Activated B cell treated with CpG ODN at 0.5 μM for 24 hours (primary cell): ENCODE measurements around the gene WHAMM. TPM values are rescaled to one million over a fixed set of nuclear protein-coding genes. Genes with fewer than 3 reads are reported as not detected.

Experiments used
- ATAC-seq: fragments of 200-7000 bp; cut with Tn5 transposase; one replicate; pipeline ENCODE4 v1.10.0; 2021; ENCODE audit warnings: low read depth, mild to moderate bottlenecking, moderate library complexity
- CTCF ChIA-PET: fragments of 350-600 bp; sonication (Branson Sonifier 250); formaldehyde crosslinking; loops from one replicate; lab custom pipeline; 2021; ENCODE audit warnings: antibody characterized with exemption; lab: Charles Lee
- POLR2A ChIA-PET: fragments of 350-600 bp; sonication (Branson Sonifier 250); formaldehyde crosslinking; loops from one replicate; lab custom pipeline; 2021; ENCODE audit warnings: antibody characterized with exemption; lab: Charles Lee
- DNase-seq: peaks from one replicate; pipeline ENCODE4 v3.0.0; 2022
- H3K27ac Mint-ChIP-seq: one replicate; pipeline ENCODE4 v1.8.0; 2020; ENCODE audit warnings: mixed read lengths
- H3K27me3 Mint-ChIP-seq: one replicate; pipeline ENCODE4 v1.8.0; 2021; ENCODE audit warnings: mixed read lengths
- H3K36me3 Mint-ChIP-seq: one replicate; pipeline ENCODE4 v1.8.0; 2021; ENCODE audit warnings: low read depth, mixed read lengths
- H3K4me1 Mint-ChIP-seq: one replicate; pipeline ENCODE4 v1.8.0; 2021; ENCODE audit warnings: mixed read lengths
- H3K4me3 Mint-ChIP-seq: one replicate; pipeline ENCODE4 v1.8.0; 2020; ENCODE audit warnings: mild to moderate bottlenecking, mixed read lengths
- H3K9me3 Mint-ChIP-seq: one replicate; pipeline ENCODE4 v1.8.0; 2020; ENCODE audit warnings: mixed read lengths
- intact Hi-C: fragments of 100-400 bp; cut with micrococcal nuclease; formaldehyde crosslinking; loops from one replicate; pipeline ENCODE4 v1.15.1; 2024
- total RNA-seq: library from RNA; stranded (reverse); gene quantifications from 2 replicates; pipeline ENCODE4 v1.2.3, GENCODE V29; 2022
- TF ChIP-seq, protein P1 (sequence below): fragments of 200-600 bp; IDR thresholded peaks from one replicate; pipeline ENCODE4 v1.8.0; 2022; ENCODE audit warnings: antibody characterized with exemption, mild to moderate bottlenecking

WHAMM gene
- total RNA-seq, 1 donor from 2014 or later: 18.7 TPM

DNA sequence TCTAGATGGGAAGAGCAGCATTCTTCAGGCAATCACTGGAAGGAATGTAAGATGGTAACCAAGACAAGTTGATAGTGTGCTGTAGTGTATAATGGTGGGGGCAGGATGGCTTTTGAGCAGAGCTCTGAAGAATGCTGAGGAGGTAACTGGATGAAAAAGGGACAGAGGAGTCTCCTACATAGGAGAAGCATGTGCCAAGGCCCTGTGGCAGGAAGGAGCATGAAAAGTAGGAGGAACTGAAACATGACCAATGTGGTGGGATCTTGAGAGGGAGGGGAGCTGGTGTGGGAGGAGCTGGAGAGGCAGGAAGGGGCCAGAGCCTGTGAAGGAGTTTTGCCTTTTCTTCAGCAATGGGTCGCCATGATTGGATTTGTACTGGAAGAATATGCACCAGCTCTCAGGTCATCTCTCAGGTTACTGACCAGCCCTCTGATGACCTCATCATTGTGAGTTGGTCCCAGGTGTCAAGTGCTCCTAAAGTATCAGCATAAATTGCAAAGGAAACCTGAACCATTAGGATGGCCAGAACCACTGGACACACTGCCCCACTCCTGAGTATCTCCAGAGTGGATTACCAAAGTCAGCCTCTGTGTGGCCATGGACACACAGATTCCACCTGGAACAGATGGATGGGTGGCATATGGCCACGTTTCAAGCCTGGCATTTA is 42.1 kb upstream of the WHAMM start:
- ChIA-PET CTCF (no interaction called here), POLR2A (no interaction called here)
- no peak overlapping the region for H3K4me3 Mint-ChIP-seq
- H3K4me1 Mint-ChIP-seq: peaks cover 4% of the 10 kb centered on the region
- ATAC-seq (no peak), DNase-seq (no peak)
- TF ChIP-seq, protein P1, sequence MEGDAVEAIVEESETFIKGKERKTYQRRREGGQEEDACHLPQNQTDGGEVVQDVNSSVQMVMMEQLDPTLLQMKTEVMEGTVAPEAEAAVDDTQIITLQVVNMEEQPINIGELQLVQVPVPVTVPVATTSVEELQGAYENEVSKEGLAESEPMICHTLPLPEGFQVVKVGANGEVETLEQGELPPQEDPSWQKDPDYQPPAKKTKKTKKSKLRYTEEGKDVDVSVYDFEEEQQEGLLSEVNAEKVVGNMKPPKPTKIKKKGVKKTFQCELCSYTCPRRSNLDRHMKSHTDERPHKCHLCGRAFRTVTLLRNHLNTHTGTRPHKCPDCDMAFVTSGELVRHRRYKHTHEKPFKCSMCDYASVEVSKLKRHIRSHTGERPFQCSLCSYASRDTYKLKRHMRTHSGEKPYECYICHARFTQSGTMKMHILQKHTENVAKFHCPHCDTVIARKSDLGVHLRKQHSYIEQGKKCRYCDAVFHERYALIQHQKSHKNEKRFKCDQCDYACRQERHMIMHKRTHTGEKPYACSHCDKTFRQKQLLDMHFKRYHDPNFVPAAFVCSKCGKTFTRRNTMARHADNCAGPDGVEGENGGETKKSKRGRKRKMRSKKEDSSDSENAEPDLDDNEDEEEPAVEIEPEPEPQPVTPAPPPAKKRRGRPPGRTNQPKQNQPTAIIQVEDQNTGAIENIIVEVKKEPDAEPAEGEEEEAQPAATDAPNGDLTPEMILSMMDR: no peak
- no peaks in the 10 kb centered on the region for H3K27me3 Mint-ChIP-seq
- H3K9me3 Mint-ChIP-seq: peaks cover 5% of the 10 kb centered on the region
- H3K27ac Mint-ChIP-seq: no peak overlapping the region
- intact Hi-C loops: no loop called here
- peaks cover 11% of the 10 kb centered on the region for H3K36me3 Mint-ChIP-seq

DNA sequence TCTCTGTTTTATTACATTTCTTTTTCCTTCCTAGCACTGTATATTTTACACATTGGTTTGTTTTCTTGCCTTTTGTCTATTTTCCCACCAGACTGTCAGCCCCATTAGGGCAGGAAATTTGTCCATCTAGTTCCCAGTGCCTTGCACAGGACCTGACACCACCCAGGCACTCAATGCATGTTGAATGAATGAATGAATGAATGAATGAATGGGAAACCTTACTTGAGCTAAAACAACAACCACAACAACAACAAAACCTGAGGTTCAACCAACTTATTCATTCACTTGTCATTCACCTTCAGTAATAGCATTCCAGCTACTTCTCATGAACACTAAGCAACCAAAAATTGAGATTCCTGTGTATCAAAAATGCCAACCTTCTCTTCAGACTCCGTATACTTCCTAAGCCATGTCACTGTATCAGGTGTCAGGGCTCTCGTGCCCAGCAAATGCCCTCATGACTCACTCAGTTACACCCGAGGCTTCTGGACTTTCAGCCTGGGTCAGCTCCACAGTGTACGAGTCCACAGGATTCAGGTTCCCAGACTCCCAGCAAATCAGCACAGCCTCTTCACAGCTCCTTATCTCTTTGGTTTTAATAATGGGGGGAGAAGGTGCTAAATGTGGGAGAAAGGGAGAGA is 40.9 kb upstream of the WHAMM start:
- H3K4me1 Mint-ChIP-seq: peaks cover 4% of the 10 kb centered on the region
- H3K27ac Mint-ChIP-seq: no peak overlapping the region
- peaks cover 6% of the 10 kb centered on the region for H3K36me3 Mint-ChIP-seq
- CTCF ChIA-PET: no interaction called here
- POLR2A ChIA-PET: no interaction called here
- TF ChIP-seq, protein P1: no peak
- intact Hi-C loops: no loop called here
- peaks cover 5% of the 10 kb centered on the region for H3K9me3 Mint-ChIP-seq
- DNase-seq (no peak), ATAC-seq (no peak)
- H3K27me3 Mint-ChIP-seq: no peaks in the 10 kb centered on the region
- no peak overlapping the region for H3K4me3 Mint-ChIP-seq

DNA sequence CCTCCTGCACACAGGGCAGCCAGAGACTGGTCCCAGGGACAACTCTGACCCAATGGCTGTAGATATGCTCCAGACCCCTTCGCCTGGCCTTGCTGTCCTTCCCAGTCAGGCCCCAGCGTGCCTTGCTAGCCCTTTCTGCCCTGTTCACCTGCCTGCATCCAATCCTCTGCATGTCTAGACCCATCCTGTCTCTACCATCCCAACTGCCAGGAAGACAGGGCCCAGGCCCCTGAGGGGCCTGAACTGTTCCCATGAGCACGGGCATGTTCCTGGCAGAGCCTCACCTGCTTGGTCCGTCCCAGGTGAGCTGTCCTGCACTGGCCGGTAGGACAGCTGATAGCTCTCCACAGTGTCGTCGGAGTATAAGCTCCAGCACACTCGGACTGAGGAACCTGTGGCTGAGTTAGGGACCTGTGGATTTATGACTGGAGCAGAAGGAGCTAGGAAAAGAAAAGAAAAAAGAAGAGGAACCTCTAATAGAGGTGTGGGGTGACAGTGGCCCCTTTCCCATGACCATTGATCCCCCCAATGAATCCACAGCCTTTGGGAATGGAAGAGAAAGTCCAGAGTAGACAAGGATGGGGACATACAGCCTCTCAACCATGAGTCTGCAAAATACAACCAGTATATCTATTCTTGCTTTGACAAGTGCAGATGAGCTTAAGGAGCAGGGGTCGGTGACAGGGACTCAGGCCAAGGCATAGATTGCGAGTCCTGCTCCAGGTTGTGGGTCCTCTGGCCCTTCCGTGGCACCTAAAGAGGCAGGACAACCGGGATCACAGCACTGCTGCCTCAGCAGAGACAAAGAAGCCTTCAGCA is 37.4 kb upstream of the WHAMM start:
- H3K4me1 Mint-ChIP-seq: no peaks in the 10 kb centered on the region
- peaks cover 1% of the 10 kb centered on the region for H3K36me3 Mint-ChIP-seq
- TF ChIP-seq, protein P1: no peak
- intact Hi-C loops: no loop called here
- POLR2A ChIA-PET: no interaction called here
- CTCF ChIA-PET: no interaction called here
- H3K27me3 Mint-ChIP-seq: no peaks in the 10 kb centered on the region
- no peak overlapping the region for H3K4me3 Mint-ChIP-seq
- peaks cover 3% of the 10 kb centered on the region for H3K9me3 Mint-ChIP-seq
- DNase-seq (no peak), ATAC-seq (no peak)
- no peak overlapping the region for H3K27ac Mint-ChIP-seq

DNA sequence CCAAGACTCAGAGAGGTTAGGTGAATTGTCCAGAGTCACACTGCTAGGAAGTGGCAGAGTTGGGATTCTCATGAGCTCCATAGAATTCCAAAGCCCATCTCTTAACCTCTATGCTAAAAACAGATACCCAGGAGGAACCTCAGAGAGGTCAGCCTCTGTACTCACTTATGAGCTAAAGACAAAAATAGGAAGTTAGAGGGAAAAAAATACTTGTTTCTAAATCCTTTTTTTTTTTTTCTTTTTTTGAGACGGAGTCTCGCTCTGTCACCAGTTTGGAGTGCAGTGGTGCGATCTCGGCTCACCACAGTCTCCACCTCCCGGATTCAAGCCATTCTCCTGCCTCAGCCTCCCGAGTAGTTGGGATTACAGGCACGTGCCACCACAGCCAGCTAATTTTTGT is 34.9 kb upstream of the WHAMM start:
- ChIA-PET POLR2A (no interaction called here), CTCF (no interaction called here)
- Mint-ChIP-seq H3K9me3 (no peaks in the 10 kb centered on the region), H3K27me3 (no peaks in the 10 kb centered on the region), H3K4me3 (no peak overlapping the region), H3K27ac (no peak overlapping the region), H3K36me3 (no peaks in the 10 kb centered on the region), H3K4me1 (no peaks in the 10 kb centered on the region)
- DNase-seq (no peak), ATAC-seq (no peak)
- TF ChIP-seq, protein P1: no peak
- intact Hi-C loops: no loop called here

DNA sequence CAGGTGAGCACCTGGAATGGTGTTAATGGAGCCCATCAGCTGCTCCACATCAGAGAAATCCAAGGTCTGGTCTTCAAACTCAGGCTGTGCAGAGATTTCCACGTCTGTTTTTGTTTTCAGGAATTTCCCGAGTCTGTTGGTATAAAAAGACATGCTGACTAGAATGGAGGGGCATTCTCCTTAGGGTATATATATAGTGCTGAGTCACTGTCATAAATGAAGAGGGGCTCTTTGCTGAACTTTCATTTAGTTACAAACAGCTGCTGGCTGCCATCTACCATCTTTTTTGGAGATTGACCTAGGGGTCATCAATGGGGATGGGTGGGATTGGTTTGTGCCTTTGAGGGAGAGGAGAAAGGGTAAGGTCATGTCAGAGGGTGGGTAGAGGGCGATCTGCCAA is 30.7 kb upstream of the WHAMM start:
- Mint-ChIP-seq H3K27ac (no peak overlapping the region), H3K36me3 (no peaks in the 10 kb centered on the region), H3K4me1 (no peaks in the 10 kb centered on the region), H3K4me3 (no peak overlapping the region), H3K9me3 (no peaks in the 10 kb centered on the region), H3K27me3 (no peaks in the 10 kb centered on the region)
- DNase-seq: no peak
- POLR2A ChIA-PET: no interaction called here
- TF ChIP-seq, protein P1: no peak
- CTCF ChIA-PET: no interaction called here
- intact Hi-C loops: no loop called here
- ATAC-seq: no peak
